GM19238 (cell line): ENCODE measurements around the gene GRAP.
"Not testable (repeated sequence)": the region's sequence is repeated elsewhere in the genome, so short reads cannot be mapped to it uniquely, and the experiment has no call there.

Experiments
- DNase-seq: peaks from one replicate; pipeline ENCODE4 v3.0.0; 2011; ENCODE audit warnings: low spot score; ENCODE audit not compliant: insufficient read length

Gene GRAP

DNA sequence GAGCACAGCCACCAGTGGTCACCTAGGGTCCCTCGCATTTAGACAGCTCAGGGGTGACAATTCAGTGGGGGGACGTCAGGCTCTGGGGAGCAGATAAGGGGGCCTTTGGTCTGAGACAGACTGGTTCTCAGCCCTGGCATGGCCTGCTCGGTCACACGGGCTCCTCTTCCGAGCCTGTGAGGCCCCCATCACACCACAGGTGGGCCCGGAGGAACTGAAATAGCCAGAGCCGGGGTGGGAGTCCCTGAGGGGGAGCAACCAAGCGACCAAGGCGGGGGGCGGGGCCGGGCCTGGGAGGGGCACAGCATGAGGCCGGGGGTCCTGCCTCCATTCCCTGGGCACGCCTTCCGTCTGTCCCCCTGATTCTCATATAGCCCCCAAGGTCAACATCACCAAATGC, 4.4 kb downstream of the GRAP start:
- DNase-seq = not testable (repeated sequence)

DNA sequence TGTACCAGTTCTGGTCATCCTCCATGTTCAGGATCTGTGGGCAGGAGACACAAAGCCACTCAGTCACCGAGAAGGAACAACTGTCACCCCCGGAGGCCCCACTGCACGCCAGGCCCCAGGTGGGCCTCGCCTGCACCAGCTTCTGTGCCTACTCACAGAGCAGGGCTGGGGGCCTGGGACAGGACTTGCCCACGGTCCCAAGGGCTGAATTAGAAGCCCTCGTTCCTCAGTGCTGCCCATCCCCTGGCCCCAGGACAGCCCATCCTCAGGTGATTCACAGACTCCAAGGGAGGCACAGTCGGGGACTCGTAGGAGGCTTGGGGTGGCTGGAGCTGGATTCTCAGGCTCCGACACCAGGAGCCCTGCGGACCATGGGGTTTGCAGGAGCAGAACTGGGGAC, 4.9 kb downstream of the GRAP start:
- DNase-seq = not testable (repeated sequence)

DNA sequence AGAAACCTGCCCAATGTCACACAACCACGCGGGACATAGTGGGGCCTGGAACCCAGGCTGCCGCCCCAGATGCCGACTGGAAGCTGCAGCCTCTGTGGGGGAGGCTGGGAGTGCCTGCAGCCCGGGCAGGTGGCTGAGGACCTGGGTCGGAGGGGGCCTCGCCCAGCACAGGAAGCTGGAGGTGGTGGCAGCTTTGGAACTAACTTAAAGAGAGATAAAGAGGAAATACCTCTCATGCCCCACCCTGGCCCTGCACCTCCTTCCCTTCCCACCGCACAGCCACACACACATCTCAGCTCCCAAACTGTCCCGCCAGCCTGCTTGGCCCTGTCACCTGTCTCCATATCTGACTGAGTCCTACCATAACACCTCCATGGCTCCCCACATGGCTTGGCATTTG, 6.4 kb downstream of the GRAP start:
- DNase-seq = not testable (repeated sequence)

DNA sequence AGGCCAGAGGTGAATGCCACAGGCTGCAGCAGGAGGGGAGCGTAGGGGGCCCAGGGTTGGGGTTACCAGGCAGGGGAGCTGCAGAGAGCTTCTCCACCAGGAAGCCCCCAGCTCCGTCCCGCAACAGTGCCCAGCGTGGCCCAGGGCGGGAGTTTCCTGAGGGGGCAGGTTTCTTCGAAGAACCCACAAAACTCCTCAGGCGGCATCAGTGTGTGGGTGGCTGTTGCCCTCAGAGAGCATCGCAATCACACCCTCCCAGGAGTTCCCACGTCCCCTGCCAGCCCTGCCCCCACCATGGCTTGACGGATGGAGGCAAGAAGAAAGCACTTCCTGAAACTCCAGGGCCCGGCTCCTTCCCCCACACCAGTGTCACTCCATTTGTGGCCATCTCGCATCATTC, 8.0 kb downstream of the GRAP start:
- not testable (repeated sequence) for DNase-seq

GRCh38 chr17:19038007-19038406, 8.8 kb downstream of the GRAP start:
- not testable (repeated sequence) for DNase-seq

DNA sequence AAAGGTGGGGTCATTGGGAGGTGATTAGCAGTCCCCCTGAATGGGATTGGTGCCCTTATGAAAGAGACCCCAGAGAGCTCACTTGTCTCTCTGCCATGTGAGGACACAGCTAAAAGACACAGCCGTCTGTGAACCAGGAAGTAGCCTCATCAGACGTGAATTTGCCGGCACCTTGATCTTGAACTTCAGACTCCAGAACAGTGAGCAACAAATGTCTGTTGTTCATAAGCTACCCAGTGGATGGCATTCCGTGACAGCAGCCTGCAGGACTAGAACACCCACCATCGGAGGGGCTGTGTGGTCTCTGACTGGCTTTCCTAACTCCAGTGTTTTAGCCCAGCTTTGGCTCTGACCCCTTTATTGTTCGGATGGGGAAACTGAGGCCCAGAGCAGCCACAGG, 9.2 kb downstream of the GRAP start:
- not testable (repeated sequence) for DNase-seq

DNA sequence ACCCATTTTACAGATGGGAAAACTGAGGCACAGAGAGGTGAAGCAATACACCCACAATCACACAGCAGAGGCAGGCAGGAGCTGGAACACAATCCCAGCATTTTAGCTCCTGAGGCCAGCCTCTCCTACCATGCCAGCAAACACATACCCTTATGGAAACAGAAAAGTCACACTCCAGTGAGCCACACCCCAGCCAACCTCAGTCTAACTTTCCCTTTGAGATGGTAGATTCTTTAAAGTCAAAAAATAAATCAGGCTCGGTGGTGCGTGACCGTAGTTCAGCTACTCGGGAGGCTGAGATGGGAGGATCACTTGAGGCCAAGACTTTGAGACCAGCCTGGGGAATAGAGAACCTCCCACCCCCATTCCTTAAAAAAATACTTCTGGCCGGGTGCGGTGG, 10.6 kb downstream of the GRAP start:
- not testable (repeated sequence) for DNase-seq

DNA sequence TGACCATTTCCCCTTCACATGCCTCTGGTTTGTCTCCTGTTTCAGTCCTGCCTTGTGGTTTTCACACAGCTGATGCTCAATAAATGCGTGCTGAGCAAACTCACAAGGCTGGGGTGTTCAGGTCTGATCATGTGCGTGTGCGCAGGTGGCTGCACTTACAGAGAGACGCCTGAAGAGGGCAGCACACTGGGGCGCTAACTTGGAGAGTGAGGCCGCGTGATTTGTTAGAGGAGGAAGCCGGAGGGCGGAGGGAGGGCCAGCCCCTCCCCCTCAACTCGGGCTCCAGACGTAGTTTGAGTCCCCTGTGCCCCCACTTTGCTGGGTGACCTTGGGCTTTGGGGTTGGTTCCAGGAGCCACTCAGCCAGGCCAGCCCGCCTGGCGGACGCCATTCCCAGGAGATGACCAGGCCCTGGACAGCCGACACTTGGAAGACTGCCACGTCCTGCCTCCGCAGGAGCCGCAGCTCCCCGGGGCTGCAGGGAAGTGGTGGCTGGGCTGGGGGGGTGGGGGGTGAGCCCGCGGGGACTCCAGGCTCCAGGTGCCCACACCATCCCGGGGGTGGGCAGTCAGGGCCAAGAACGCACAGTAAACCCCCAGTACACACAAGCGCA, 14.3 kb downstream of the GRAP start:
- not testable (repeated sequence) for DNase-seq

DNA sequence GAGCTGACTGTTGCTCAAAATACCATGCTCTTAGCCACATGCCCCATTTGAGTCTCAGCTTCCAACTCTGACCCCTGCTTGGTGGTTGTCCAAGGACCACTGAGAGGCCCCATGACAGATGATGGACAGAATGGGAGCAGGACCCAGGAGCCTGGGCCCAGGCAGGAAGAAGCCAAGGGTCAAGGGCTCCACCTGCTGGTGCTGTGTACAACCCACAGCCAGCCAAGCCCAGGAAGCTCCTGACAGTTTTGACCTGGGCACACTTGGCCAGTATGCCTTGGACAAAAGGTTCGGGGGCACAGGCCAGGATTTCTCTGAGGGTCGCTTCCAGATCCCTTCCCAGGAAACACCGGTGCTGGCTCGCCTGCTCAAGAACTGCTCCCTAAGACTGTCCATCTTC, 15.0 kb downstream of the GRAP start:
- not testable (repeated sequence) for DNase-seq

DNA sequence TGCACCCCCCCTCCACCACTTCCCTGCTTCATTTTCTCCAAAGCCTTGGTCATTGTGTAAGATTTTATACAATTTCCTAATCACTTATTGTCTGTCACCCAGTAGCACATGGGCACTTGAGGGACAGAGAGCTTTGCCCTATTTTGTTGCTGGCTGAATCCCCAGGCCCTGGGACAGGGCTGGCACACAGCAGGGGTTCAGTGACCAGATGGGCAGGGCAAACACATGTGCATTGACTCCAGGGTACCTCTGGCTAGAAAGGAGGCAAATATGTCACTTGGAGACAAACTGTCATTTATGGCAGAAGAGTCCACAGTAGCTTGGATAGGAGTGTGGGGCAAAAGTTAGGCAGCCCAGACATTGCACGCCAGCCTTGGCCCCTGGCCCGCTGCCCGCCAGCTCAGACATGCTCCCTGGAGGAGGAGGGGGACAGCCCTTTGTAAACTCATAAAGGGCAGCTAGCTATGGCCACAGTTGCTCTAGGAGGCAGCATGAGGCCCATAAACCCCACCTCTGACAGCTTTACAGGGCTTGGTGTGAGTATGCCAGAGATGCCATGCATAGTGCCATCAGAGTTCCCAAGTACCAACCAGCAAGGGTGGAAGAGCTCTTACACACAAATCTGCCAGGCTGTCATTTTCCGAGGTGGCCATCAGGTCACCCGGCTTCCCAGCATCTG, 15.8 kb downstream of the GRAP start:
- not testable (repeated sequence) for DNase-seq

GRCh38 chr17:19029740-19030139, 17.0 kb downstream of the GRAP start:
- not testable (repeated sequence) for DNase-seq

DNA sequence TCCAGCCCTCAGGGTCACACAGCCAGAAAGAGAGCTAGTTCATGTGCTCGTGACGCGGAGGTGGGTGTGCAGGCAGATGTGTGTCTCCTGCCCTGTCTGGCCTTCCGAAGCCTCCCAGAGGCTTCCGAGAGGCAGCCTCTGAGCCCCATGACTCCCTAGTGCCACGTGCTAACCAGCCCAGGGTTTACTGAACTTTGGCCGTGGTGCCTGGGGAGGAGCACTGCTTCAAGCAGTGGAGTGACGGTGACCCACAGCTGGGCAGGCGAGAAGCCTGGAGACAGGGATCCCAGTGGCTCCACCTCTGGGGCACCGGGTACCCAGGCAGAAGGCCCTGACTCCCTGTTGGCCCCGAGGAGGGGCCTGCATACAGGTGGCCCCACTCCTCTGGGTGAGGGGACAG, 18.1 kb downstream of the GRAP start:
- DNase-seq = not testable (repeated sequence)

DNA sequence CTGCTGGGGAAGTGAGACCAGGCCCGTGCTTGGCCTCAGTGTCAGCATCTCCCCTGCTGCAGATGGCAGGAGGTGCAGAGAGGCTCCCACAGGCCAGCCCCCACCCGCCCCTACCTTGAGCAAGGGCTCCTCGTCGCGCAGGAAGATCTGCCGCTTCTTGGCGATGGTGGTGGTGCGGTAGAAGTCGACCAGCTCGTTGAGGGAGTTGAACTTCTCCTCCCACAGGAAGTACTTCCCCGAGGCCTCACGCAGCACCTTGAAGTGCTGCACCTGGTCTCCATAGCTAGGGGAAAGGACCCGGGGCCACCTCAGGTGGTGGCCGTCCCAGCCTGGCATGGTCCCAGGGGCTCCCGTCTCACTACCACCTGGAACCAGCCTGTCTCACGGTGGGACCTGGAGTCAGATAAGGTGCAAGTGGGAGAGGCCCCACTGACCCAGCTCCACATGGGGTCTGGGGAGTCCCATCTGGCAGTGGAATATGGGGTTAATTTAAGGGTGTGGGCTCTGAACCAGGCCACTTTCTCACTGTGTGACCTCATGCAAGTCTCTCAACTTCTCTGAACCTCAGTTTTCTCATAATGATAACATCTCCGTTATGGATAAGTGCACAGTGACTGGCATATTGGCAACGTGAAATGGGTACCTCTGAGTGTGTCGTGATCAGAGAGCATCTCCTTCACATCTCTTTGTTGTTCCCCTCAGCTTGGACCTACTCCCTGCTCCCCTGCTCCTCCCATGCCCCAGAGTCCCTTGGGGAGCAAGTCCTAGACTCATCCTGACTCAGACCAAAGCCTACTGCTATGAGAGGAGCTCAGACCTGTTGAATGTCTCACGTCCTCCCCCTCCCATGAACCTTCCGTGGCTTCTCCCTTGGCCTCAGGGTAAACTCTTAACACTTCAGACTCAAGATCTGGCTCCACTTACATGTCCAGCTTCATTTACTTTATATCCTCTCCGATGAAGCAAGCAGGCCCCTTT, 22.4 kb downstream of the GRAP start:
- DNase-seq = no peak

DNA sequence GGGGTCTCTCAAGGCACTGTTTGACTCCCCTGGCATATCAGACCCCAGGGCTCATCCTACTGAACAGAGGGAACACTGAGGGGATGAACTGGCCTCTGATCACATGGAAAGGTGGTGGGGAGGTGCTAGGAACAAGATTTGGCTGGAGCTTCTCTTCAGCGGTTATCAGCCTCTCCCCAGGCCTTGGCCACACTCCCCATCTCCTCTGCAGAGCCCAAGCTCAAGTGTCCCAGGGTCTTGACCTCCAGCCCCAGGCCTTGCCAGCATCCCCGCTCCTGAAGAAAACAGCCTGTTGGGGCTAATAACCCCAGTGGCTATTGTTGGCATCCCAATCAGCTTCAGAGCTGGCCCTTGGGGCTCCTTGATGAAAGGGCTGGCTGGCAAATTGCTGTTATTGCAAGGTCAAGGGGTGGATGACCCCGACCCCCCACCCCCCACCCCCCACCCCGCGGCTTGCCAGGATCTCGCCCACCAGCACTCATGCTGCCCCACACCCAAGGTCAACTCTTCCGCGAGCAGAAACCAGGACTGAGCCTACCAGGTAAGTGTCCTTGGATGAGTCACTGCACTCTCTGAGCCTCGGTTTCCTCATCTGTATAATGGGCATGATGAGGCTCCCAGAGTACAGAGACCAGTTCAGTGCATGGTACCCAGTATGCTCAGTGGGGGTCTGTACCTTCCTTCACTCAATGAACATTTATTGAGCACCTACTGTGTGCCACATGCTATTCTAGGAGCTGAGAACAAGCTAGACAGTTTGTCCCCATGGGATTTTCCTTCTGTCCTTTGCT, 23.4 kb downstream of the GRAP start:
- no peak for DNase-seq

- no peak for DNase-seq
Observed at GRCh38 chr17:19022747-19023146, 24.0 kb downstream of the GRAP start.

GRCh38 chr17:19022128-19022527, 24.6 kb downstream of the GRAP start:
- DNase-seq = no peak

DNA sequence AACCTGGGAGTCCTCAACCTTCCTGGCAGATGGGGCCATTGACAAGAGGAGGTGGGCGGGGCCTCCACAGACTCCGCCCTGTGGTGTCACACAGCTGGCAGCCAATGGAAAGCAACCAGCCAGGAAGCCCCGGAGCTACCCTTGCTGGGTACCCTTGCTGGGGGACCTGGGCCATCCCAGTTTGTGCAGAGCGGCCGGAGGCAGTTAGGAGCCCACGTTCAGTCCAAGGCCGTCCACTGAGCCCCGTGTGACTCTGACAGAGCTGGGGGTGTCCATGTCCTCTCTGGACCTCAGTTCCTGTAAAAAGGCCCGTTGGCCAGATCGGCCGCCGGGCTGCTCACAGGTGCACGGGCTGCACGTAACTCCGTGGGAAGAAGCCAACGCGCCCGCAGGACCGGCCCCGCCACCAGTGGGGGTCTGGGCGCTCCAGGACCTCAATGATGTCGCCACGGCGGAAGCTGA, 25.1 kb downstream of the GRAP start:
- no peak for DNase-seq

DNA sequence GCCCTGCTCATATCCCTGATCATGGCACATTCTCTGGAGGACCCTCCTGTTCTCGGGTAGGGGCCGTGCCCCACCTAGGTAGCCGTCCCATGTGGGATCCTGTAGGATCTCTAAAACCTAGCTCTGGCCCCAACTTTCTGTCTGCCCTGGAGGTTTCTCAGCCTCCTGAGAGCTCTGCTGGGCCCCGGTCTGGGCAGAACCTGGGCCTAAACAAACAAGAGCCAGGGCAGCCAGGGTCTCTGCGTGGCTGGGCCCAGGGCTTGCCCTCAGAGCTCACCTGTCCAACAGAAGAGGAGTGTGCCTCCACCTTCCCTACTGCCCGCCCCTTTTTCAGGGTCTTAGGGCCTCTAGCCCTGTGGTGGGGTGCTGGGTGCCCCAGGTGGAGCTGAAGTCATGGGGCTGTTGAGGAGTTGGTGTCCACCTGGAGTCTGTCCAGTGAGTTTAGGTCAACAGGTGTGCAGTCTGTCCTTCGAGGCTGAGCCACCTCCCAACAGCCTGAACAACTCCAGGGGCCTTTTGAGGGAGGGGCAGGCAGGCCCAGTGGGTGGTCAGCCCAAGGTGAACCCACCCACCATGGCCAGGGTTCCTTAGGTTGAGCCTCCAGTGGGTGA, 25.6 kb downstream of the GRAP start:
- not testable (repeated sequence) for DNase-seq

DNA sequence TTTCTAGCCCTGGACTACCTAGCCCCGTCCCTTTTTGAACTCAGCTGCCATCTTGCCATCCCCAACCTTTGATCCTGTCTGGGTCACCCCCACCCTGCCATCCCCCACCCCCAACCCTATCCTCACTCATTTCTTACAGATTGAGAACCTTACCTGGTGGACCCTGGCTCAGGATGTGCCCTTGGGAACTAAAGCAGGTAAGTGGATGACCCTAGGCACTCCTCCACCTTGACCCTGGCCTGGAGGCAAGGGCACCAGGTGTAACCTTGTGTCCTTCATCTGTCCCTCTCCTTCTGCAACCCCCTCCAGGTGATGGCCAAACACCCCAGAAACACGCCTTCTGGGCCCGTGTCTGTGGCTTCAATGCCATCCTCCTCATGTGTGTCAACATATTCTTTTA, 26.7 kb downstream of the GRAP start:
- DNase-seq = no peak

GRCh38 chr17:19019041-19019941, 27.5 kb downstream of the GRAP start:
- DNase-seq = no peak
